Right lobe of liver (tissue), 6 donors: ENCODE data around the gene COPS9. TPM values are rescaled to one million over a fixed set of nuclear protein-coding genes. Genes with fewer than 3 reads are reported as not detected.

Source experiments
- ATAC-seq, 4 donors: fragments of 200-7000 bp; cut with Tn5 transposase; one replicate each; pipeline ENCODE4 v1.9.1; 2020; ENCODE audit warnings: mild to moderate bottlenecking in 4 of 4, moderate library complexity in 4 of 4
- DNase-seq, 3 donors: peaks; one replicate each; pipeline ENCODE4 v3.0.0-alpha.2; 2020
- H3K27ac ChIP-seq, 3 donors: fragments of 200-600 bp; one replicate each; pipeline ENCODE4 v1.8.0; 2022
- H3K27me3 ChIP-seq, 2 donors: fragments of 200-600 bp; one replicate each; pipeline ENCODE4 v1.8.0; 2022
- H3K36me3 ChIP-seq, 4 donors: fragments of 200-600 bp; sonication (generic) in 1 of 4; one replicate each; pipeline versions ENCODE4 v1.5.1 to v1.8.0; 2017 to 2022; ENCODE audit warnings: control low read depth in 1 of 4
- H3K4me1 ChIP-seq, 4 donors: fragments of 200-600 bp; sonication (generic) in 1 of 4; one replicate each; pipeline versions ENCODE4 v1.5.1 to v1.8.0; 2017 to 2022; ENCODE audit warnings: control low read depth in 1 of 4
- H3K4me3 ChIP-seq, 3 donors: fragments of 200-600 bp; one replicate each; pipeline ENCODE4 v1.8.0; 2022
- H3K9me3 ChIP-seq, 4 donors: fragments of 200-600 bp; sonication (generic) in 1 of 4; one replicate each; pipeline versions ENCODE4 v1.5.1 to v1.8.0; 2017 to 2022; ENCODE audit warnings: control low read depth in 1 of 4
- POLR2A ChIP-seq: fragments of 450-650 bp; IDR thresholded peaks from one replicate; pipeline ENCODE4 v1.6.1; 2017; ENCODE audit warnings: antibody characterized with exemption, mild to moderate bottlenecking
- WGBS: methylation state at CpG from one replicate; pipeline ENCODE4 v1.1.6; 2018; ENCODE audit warnings: low coverage, low lambda C conversion rate; ENCODE audit not compliant: insufficient coverage; ENCODE audit errors: missing lambda C conversion rate; 5-methylcytosine and 5-hydroxymethylcytosine counted together
- intact Hi-C, 2 donors: fragments of 100-400 bp; cut with DNase I; formaldehyde crosslinking; loops; one replicate each; pipeline versions ENCODE4 v1.11.2 to v1.14.1; 2022
- total RNA-seq, 6 experiments: library from RNA; depleted of rRNA in 2 of 6; stranded (reverse); fragments of >200 nt in 2 of 6; fragmentation: NEBNext Ultra II Directional in 3 of 6; extraction: Animal tissue kit (Norgen Biotek cat#: 25700) in 3 of 6; gene quantifications; one replicate each; pipeline versions ENCODE4 v1.1.0 to v1.2.4, GENCODE V29; 2016 to 2023
- TF ChIP-seq, protein P1 (sequence below), 4 donors: fragments of 200-600 bp in 3 of 4; fragments of 450-650 bp in 1 of 4; IDR thresholded peaks; one replicate each; pipeline versions ENCODE4 v1.5.1 to v1.8.0; 2016 to 2022; ENCODE audit warnings: antibody characterized with exemption in 4 of 4, mild to moderate bottlenecking in 2 of 4
- donor health status: DM: no; HTN: yes; CAD: no.
- donor health status: DM: no; HTN: no; CAD: no.
- donor health status: DM: no; HTN: no; CAD: no.
- donor health status: DM: no; HTN: yes; CAD: no.
- donor health status: DM: no; HTN: yes; CAD: no.

The COPS9 gene
- total RNA-seq, 6 experiments from 2014 or later = 33.1 to 66.1 (median 45.8) TPM

GRCh38 chr2:240134956-240135520 lies 1.1 kb downstream of the COPS9 start:
- Histone ChIP-seq H3K4me1 (peaks cover 0 to 11% (median 2%) of the 10 kb centered on the region in 4 donors), H3K9me3 (no peaks in the 10 kb centered on the region), H3K4me3 (peak overlapping the region; percentile 95 to 99 (median 95)), H3K27ac (no peak overlapping the region), H3K27me3 (no peaks in the 10 kb centered on the region), H3K36me3 (peaks cover 0 to 35% (median 13%) of the 10 kb centered on the region in 4 donors)
- intact Hi-C loops = no loop called here
- TF ChIP-seq, protein P1, sequence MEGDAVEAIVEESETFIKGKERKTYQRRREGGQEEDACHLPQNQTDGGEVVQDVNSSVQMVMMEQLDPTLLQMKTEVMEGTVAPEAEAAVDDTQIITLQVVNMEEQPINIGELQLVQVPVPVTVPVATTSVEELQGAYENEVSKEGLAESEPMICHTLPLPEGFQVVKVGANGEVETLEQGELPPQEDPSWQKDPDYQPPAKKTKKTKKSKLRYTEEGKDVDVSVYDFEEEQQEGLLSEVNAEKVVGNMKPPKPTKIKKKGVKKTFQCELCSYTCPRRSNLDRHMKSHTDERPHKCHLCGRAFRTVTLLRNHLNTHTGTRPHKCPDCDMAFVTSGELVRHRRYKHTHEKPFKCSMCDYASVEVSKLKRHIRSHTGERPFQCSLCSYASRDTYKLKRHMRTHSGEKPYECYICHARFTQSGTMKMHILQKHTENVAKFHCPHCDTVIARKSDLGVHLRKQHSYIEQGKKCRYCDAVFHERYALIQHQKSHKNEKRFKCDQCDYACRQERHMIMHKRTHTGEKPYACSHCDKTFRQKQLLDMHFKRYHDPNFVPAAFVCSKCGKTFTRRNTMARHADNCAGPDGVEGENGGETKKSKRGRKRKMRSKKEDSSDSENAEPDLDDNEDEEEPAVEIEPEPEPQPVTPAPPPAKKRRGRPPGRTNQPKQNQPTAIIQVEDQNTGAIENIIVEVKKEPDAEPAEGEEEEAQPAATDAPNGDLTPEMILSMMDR (IDR thresholded peaks at IDR 0.05) = no peak
- TF ChIP-seq POLR2A = no peak
- 78% methylated on average over 12 of the region's 15 CpGs for WGBS
- ATAC-seq (no peak), DNase-seq (no peak)

- Histone ChIP-seq H3K36me3 (peaks cover 0 to 41% (median 15%) of the 10 kb centered on the region in 4 donors), H3K27ac (no peak overlapping the region), H3K9me3 (no peaks in the 10 kb centered on the region), H3K4me1 (peaks cover 0 to 11% (median 2%) of the 10 kb centered on the region in 4 donors), H3K27me3 (no peaks in the 10 kb centered on the region), H3K4me3 (no peak overlapping the region)
- intact Hi-C loops = no loop called here
- 83% methylated on average over 2 of the region's 6 CpGs for WGBS
- no peak for DNase-seq
- ATAC-seq = no peak
- TF ChIP-seq, protein P1 (IDR thresholded peaks at IDR 0.05) = no peak
- no peak for TF ChIP-seq POLR2A
Observed at GRCh38 chr2:240134466-240134865, 1.6 kb downstream of the COPS9 start.

DNA sequence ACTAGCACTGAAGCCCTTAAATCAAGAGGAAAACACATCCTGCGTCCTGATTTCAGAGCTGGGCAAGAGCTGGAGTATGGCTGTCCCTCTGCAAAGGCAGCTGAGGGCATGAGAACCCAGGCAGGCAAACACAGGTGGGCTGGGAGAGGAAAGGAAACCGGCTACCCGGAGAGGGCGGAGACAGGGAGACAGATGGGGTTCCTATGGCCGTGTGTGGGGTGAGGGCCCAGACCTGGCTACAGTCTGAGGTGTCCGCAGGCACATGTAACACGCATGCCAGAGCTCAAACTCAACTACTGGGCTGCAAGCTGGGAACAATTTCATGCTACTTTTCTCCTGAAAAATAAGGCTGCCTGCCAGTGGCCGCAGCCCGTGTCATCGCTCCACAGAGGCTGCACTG lies 2.7 kb downstream of the COPS9 start:
- Histone ChIP-seq H3K4me3 (no peak overlapping the region), H3K27ac (no peak overlapping the region), H3K4me1 (peaks cover 0 to 11% (median 2%) of the 10 kb centered on the region in 4 donors), H3K27me3 (no peaks in the 10 kb centered on the region), H3K36me3 (peaks cover 0 to 46% (median 17%) of the 10 kb centered on the region in 4 donors), H3K9me3 (no peaks in the 10 kb centered on the region)
- no peak for TF ChIP-seq POLR2A
- TF ChIP-seq, protein P1 (IDR thresholded peaks at IDR 0.05) = no peak
- intact Hi-C loops = no loop called here
- no peak for DNase-seq
- ATAC-seq = no peak
- WGBS = 84% methylated on average over 3 of the region's 10 CpGs

- WGBS = 89% methylated on average over 3 of the region's 5 CpGs
- TF ChIP-seq POLR2A = no peak
- TF ChIP-seq, protein P1 (IDR thresholded peaks at IDR 0.05) = no peak
- Histone ChIP-seq H3K27ac (no peak overlapping the region), H3K4me3 (no peak overlapping the region), H3K4me1 (peaks cover 0 to 11% (median 2%) of the 10 kb centered on the region in 4 donors), H3K27me3 (no peaks in the 10 kb centered on the region), H3K9me3 (no peaks in the 10 kb centered on the region), H3K36me3 (peaks cover 0 to 50% (median 19%) of the 10 kb centered on the region in 4 donors)
- no peak for ATAC-seq
- intact Hi-C loops = no loop called here
- DNase-seq = peak in 1 of 3 donors; percentile 14
Observed at GRCh38 chr2:240132651-240132980, 3.5 kb downstream of the COPS9 start.
